Activated T-helper 2 cell treated with anti-CD3 and anti-CD28 coated beads, Interferon-gamma antibody, Interleukin-2, Interleukin-4, amounts not matched to agents 10 μg/mL and 5 μg/mL and 100 μg/mL, durations not matched to agents 14 hours and 24 hours and 36 hours (primary cell): ENCODE results near the gene CDC42SE2. TPM values are rescaled to one million over a fixed set of nuclear protein-coding genes. Genes with fewer than 3 reads are reported as not detected.
"Not testable (repeated sequence)": the region's sequence is repeated elsewhere in the genome, so short reads cannot be mapped to it uniquely, and the experiment has no call there.

Experiments
- DNase-seq: peaks from one replicate; pipeline ENCODE4 v3.0.0; 2021; ENCODE audit warnings: low spot score
- H3K27ac Mint-ChIP-seq: one replicate; pipeline ENCODE4 v1.8.0; 2021; ENCODE audit warnings: mixed read lengths
- H3K27me3 Mint-ChIP-seq: one replicate; pipeline ENCODE4 v1.8.0; 2021; ENCODE audit warnings: low read depth, mixed read lengths
- H3K36me3 Mint-ChIP-seq: one replicate; pipeline ENCODE4 v1.8.0; 2021; ENCODE audit warnings: low read depth, mixed read lengths
- H3K4me1 Mint-ChIP-seq: one replicate; pipeline ENCODE4 v1.8.0; 2021; ENCODE audit warnings: low read depth, mixed read lengths
- H3K4me3 Mint-ChIP-seq: one replicate; pipeline ENCODE4 v1.8.0; 2021; ENCODE audit warnings: low read depth, mild to moderate bottlenecking, moderate library complexity, mixed read lengths
- H3K9me3 Mint-ChIP-seq: one replicate; pipeline ENCODE4 v1.8.0; 2021; ENCODE audit warnings: mixed read lengths
- intact Hi-C: fragments of 100-400 bp; cut with micrococcal nuclease; formaldehyde crosslinking; loops from one replicate; pipeline ENCODE4 v1.15.1; 2023
- total RNA-seq: library from RNA; stranded (reverse); gene quantifications from 2 replicates; pipeline ENCODE4 v1.2.3, GENCODE V29; 2022

CDC42SE2 gene
- total RNA-seq, 1 donor from 2014 or later = 89.5 TPM

DNA sequence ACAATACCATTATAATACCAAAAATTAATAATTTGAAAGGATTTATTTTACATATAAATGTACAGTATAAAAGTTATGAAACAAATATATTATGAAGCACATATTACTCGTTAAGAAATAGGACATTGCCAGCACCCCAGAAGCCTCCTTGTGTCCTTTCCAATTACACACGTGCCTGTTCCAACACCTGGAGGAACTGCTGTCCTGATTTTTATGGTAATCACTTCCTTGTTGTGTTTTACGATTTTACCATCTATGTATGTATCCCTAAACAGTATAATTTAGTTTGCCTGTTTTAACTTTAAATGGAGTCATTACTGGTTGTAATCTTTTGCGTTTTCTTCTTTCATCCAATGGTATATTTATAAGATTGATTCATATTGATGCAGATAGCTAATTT lies 105.0 kb downstream of the CDC42SE2 start:
- H3K27ac Mint-ChIP-seq = no peak overlapping the region
- peaks cover 72% of the 10 kb centered on the region for H3K4me1 Mint-ChIP-seq
- intact Hi-C loops = no loop called here

DNA sequence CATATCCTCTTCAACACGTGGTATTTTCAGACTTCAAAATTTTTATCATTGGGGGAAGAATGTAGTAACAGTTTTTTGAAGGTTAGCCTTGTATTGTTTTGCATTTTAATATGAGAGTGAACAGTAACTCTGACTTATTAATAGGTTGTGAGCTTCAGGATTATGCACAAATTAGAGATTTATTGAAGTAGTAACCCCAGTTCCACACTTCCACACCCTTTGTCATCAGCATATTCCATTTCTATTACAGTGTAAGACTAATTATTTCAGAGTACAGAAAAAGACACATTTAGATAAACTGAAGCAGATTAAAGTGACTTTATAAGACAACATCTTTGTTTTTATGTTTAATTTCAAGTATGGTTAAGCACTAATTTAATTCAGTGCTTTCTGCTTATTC lies 105.7 kb downstream of the CDC42SE2 start:
- H3K4me1 Mint-ChIP-seq = peaks cover 69% of the 10 kb centered on the region
- intact Hi-C loops = no loop called here

More for the DNA sequence above, 105.0 kb downstream of the CDC42SE2 start:
- H3K9me3 Mint-ChIP-seq = peaks cover 12% of the 10 kb centered on the region
- no peak for DNase-seq
- no peaks in the 10 kb centered on the region for H3K27me3 Mint-ChIP-seq
- H3K4me3 Mint-ChIP-seq = no peak overlapping the region
- peaks cover 72% of the 10 kb centered on the region for H3K36me3 Mint-ChIP-seq

DNA sequence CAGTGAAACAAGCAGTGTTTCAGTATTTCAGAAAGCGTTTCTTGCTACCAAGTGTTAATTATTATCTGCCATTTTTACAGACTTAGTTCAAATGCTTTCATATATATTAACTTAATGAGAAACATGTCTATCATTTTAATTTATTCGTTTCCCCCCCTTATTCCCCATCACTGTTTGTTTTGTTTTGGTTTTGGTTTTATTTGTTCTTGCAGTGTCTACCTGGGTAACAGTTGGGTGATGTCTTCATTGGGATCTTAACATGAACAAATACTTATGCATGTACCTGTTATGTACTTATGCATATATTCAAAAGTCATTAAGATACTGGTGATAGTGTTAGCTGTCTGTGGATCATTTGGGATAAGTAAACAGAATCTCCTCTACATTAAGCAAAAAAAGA lies 108.0 kb downstream of the CDC42SE2 start:
- peaks cover 12% of the 10 kb centered on the region for H3K9me3 Mint-ChIP-seq
- H3K36me3 Mint-ChIP-seq = peaks cover 69% of the 10 kb centered on the region
- no peaks in the 10 kb centered on the region for H3K27me3 Mint-ChIP-seq
- H3K27ac Mint-ChIP-seq = peak overlapping the region; percentile 43
- intact Hi-C loops = no loop called here
- DNase-seq = no peak
- no peak overlapping the region for H3K4me3 Mint-ChIP-seq
- peaks cover 79% of the 10 kb centered on the region for H3K4me1 Mint-ChIP-seq

More for the DNA sequence above, 105.7 kb downstream of the CDC42SE2 start:
- DNase-seq = no peak
- no peak overlapping the region for H3K4me3 Mint-ChIP-seq
- H3K36me3 Mint-ChIP-seq = peaks cover 68% of the 10 kb centered on the region
- H3K9me3 Mint-ChIP-seq = peaks cover 12% of the 10 kb centered on the region
- H3K27me3 Mint-ChIP-seq = no peaks in the 10 kb centered on the region
- H3K27ac Mint-ChIP-seq = peak overlapping the region; percentile 36

DNA sequence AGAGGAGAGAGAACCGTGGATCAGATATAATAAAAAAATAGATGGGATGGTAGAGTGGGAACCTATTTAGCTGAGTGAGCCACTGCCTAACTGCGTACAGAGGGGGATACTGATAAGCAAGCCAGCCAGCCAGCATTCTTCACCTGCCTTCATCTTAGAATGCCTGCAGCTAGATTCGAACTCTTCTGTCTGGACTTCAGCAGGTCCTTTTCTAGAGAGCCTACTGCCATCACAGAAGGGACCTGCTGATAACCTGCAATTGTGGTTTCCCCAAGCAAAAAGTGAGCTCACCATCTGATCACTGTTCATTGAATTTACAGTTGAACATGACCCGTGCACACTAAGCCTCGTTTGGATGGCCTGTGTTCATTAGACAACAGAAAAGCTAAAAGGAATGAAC lies 109.4 kb downstream of the CDC42SE2 start:
- Mint-ChIP-seq H3K36me3 (peaks cover 64% of the 10 kb centered on the region), H3K27me3 (no peaks in the 10 kb centered on the region), H3K27ac (peak overlapping the region; percentile 75), H3K9me3 (peaks cover 4% of the 10 kb centered on the region), H3K4me1 (peaks cover 75% of the 10 kb centered on the region), H3K4me3 (peak overlapping the region; percentile 27)
- no peak for DNase-seq
- intact Hi-C loops = no loop called here

DNA sequence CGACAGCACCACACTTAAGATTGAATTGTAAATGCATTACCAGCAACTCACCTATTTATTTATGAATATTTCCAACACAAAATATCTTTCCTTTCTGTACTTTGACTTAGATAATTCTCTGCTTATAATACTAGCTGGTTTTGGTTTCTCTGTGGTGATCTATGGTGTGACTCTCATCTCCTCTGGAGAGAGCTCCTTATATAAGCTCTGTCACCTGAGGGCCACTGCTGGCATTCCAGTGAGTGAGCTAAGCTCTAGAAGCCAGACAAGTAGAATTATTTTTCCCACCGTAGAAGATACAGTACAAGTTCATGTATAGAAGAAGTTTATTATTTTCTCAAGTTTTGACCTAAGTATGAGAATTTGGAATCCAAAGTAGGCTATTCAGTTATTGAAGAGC lies 111.5 kb downstream of the CDC42SE2 start:
- intact Hi-C loops = no loop called here
- no peak for DNase-seq
- Mint-ChIP-seq H3K4me1 (peaks cover 76% of the 10 kb centered on the region), H3K9me3 (no peaks in the 10 kb centered on the region), H3K4me3 (no peak overlapping the region), H3K36me3 (peaks cover 46% of the 10 kb centered on the region), H3K27ac (peak overlapping the region; percentile 74), H3K27me3 (no peaks in the 10 kb centered on the region)

DNA sequence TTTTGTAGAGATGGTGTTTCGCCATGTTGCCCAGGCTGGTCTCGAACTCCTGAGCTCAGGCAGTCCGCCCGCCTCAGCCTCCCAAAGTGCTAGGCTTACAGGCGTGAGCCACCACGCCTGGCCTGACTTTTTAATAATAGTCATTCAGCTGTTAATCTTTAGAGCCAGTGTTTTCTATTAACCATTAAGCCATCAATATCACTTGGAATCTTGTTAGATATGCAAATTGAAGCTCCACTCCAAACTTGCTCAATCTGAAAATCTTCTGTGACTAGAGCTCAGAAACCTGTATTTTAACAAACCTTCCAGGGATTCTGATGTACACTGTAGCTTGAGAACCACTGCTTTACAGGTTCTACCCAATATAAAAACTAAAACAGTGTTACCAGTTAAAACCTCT lies 113.5 kb downstream of the CDC42SE2 start:
- intact Hi-C loops = no loop called here
- peak overlapping the region; percentile 91 for H3K27ac Mint-ChIP-seq
- no peak for DNase-seq
- H3K9me3 Mint-ChIP-seq = no peaks in the 10 kb centered on the region
- peaks cover 76% of the 10 kb centered on the region for H3K4me1 Mint-ChIP-seq
- peaks cover 41% of the 10 kb centered on the region for H3K36me3 Mint-ChIP-seq
- no peaks in the 10 kb centered on the region for H3K27me3 Mint-ChIP-seq
- no peak overlapping the region for H3K4me3 Mint-ChIP-seq

DNA sequence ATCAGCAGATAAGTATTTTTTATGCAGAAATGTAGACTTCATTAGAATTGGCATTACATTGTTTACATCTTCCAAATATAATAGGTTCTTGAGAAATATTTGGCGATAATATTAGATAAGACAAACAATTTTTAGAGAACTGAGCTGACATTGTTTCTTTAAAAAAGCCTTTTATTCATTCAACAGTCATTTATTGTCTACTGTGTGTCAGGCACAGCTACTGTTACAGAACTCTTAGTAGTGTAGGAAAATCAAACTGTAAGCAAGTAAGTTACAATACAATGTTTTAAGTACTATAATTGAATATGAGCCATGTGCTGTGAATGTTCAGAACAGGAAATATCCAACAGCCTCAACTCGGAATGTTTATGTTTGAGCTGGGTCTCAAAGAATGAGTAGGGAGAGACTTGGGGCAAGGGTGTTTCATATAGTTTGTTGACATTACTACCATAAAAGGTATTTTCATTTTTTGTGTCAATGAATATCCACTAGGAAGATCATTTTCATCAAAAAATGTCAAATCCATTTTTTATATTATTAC lies 114.0 kb downstream of the CDC42SE2 start:
- Mint-ChIP-seq H3K36me3 (peaks cover 43% of the 10 kb centered on the region), H3K9me3 (no peaks in the 10 kb centered on the region), H3K4me1 (peaks cover 76% of the 10 kb centered on the region), H3K27ac (peak overlapping the region; percentile 91), H3K4me3 (peak overlapping the region; percentile 34), H3K27me3 (no peaks in the 10 kb centered on the region)
- intact Hi-C loops = loop anchor here (2.0 kb wide), 1 partner anchor 17 kb away; no protein-coding TSS in a partner anchor
- no peak for DNase-seq

DNA sequence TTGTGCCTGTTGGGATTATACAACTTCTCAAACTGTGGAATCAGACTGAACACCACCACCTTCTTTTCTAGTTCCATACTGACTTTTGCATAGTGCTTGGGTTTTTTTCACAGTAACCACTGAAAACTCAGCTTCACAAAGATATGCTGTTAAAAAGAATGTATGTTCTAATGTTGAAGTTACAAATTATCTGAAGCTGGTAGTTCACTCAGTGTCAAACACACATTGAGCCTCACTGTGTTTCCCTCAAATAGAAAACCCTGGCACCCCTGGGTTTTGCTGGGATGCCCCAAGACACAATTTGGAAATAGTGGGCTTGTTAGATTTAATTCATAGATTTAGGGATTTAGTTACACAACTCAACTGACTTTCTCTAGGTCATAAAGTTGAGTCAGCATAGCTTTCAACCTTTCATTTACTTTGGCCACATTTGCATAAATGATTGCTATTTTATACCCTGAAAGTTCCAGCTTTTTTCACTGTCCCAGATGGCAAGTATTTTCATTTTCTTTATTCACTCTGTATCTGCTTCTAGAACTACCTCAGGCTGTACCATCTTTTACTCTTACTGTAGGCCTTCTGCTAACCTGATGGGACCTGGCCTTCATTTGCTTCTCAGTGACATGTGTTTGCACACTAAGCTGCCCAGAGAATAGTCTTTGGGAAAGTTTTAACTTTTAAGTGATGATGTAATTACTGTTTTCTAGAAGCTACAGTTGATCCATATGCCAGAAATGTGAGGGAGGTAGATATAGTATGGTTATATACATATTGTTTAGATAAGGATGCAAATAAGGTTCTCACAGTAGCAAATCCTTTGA lies 115.1 kb downstream of the CDC42SE2 start:
- intact Hi-C loops = loop anchor here (1.0 to 2.0 kb wide), 4 partner anchors 16 to 214 kb away; partner anchors contain the start of gene HINT1
- peaks cover 36% of the 10 kb centered on the region for H3K36me3 Mint-ChIP-seq
- H3K4me3 Mint-ChIP-seq = peak overlapping the region; percentile 42
- H3K9me3 Mint-ChIP-seq = no peaks in the 10 kb centered on the region
- peak overlapping the region; percentile 96 for H3K27ac Mint-ChIP-seq
- H3K27me3 Mint-ChIP-seq = no peaks in the 10 kb centered on the region
- DNase-seq = no peak
- peaks cover 76% of the 10 kb centered on the region for H3K4me1 Mint-ChIP-seq

DNA sequence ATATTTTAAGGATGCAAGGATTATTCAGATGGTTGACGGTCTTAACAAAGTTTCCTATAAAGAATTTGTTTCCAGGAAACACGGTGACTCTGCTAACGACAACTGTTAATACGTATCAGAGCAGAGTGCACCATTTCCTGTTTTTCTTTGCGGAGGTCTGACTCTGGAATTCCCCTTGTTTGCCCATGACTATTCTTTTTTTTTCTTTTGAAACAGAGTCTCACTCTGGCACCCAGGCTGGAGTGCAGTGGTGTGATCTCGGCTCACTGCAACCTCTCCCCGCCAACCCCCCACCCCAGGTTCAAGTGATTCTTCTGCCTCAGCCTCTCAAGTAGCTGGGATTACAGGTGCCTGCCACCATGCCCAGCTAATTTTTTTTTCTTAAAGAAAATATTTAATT lies 115.9 kb downstream of the CDC42SE2 start:
- H3K36me3 Mint-ChIP-seq = peaks cover 40% of the 10 kb centered on the region
- H3K9me3 Mint-ChIP-seq = no peaks in the 10 kb centered on the region
- peak overlapping the region; percentile 96 for H3K27ac Mint-ChIP-seq
- no peaks in the 10 kb centered on the region for H3K27me3 Mint-ChIP-seq
- peak; percentile 59 for DNase-seq
- peak overlapping the region; percentile 43 for H3K4me3 Mint-ChIP-seq
- intact Hi-C loops = loop anchor here (1.0 to 5.0 kb wide), 5 partner anchors 15 to 214 kb away; partner anchors contain the start of gene HINT1
- peaks cover 80% of the 10 kb centered on the region for H3K4me1 Mint-ChIP-seq

DNA sequence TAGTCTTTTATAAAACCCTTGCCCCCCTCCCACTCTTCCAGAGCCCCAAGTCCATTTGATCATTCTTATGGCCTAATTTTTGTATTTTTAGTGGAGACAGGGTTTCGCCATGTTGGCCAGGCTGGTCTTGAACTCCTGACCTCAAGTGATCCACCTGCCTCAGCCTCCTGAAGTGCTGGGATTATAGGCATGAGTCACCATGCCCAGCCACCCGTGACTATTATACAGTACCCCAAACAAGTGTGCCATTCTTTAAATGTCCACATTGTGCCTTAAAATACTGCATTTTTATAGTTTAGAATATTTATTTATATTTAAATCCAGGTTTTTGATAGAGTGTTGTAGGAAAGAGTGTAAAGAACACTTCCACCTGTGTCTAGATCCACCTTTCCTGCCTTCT lies 116.4 kb downstream of the CDC42SE2 start:
- H3K4me1 Mint-ChIP-seq = peaks cover 80% of the 10 kb centered on the region
- intact Hi-C loops = loop anchor here (5.0 kb wide), 1 partner anchor 157 kb away; no protein-coding TSS in a partner anchor
- not testable (repeated sequence) for H3K4me3 Mint-ChIP-seq, DNase-seq, H3K27me3 Mint-ChIP-seq, H3K9me3 Mint-ChIP-seq
- peak overlapping the region; percentile 97 for H3K27ac Mint-ChIP-seq
- peaks cover 43% of the 10 kb centered on the region for H3K36me3 Mint-ChIP-seq

DNA sequence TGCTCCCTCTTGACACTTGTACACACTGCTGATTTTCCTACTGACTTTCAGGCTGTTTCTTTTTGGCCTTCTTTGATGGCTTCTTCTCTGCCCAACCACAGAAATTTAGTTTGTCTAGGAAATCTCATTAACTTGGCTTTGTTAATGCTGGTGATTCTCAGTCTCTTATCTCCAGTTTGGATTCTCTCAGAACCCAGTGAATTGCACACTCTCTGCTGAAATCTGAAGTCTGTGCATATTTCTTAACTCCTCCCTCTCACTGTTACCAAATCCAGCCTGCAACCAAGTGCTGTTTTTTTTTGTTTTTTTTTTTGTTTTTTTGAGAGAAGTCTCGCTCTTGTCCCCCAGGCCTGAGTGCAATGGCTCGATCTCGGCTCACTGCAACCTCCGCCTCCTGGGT lies 117.2 kb downstream of the CDC42SE2 start:
- Mint-ChIP-seq H3K9me3 (no peaks in the 10 kb centered on the region), H3K4me3 (peak overlapping the region; percentile 66), H3K36me3 (peaks cover 42% of the 10 kb centered on the region), H3K27ac (peak overlapping the region; percentile 97), H3K27me3 (no peaks in the 10 kb centered on the region), H3K4me1 (peaks cover 78% of the 10 kb centered on the region)
- intact Hi-C loops = loop anchor here (5.0 kb wide), 1 partner anchor 156 kb away; no protein-coding TSS in a partner anchor
- DNase-seq = no peak

DNA sequence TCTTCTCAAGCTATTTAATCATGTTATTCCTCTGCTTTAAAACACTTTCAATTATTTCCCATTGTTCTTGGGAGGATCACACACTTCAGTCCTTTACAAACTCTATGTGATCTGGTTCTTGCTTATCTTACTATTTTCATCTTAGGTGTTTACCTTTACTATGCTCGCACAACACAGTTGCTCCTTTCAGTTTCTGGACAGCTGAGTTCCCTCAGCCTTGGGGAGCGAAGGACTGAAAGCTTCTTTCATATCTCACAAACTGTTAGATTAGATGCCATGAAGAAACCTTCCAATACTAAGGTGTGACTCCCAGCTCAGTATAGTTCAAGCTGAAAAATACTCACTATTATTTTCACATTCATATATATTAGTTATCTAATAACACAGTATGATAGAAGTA lies 117.9 kb downstream of the CDC42SE2 start:
- peaks cover 77% of the 10 kb centered on the region for H3K4me1 Mint-ChIP-seq
- intact Hi-C loops = loop anchor here (1.0 to 5.0 kb wide), 7 partner anchors 59 to 211 kb away; partner anchors contain the start of gene LYRM7
- DNase-seq = no peak
- peaks cover 44% of the 10 kb centered on the region for H3K36me3 Mint-ChIP-seq
- peak overlapping the region; percentile 97 for H3K27ac Mint-ChIP-seq
- H3K27me3 Mint-ChIP-seq = no peaks in the 10 kb centered on the region
- H3K9me3 Mint-ChIP-seq = no peaks in the 10 kb centered on the region
- peak overlapping the region; percentile 59 for H3K4me3 Mint-ChIP-seq
